HepG2 (cell line): ENCODE measurements around the gene MINDY1. TPM values are rescaled to one million over a fixed set of nuclear protein-coding genes. Genes with fewer than 3 reads are reported as not detected.

Experiments
- FOXC1 ChIP-seq: sonication (generic); formaldehyde crosslinking; IDR thresholded peaks from 2 replicates; pipeline ENCODE4 v1.8.0; 2022; ENCODE audit warnings: mild to moderate bottlenecking, missing genetic modification reagents, borderline replicate concordance
- GPN1 ChIP-seq: sonication (generic); formaldehyde crosslinking; IDR thresholded peaks from 2 replicates; pipeline ENCODE4 v1.5.1; 2020; ENCODE audit warnings: missing genetic modification reagents, borderline replicate concordance
- IKZF4 ChIP-seq: sonication (generic); formaldehyde crosslinking; IDR thresholded peaks from 2 replicates; pipeline ENCODE4 v1.5.1; 2020; ENCODE audit warnings: borderline replicate concordance, mild to moderate bottlenecking, low read depth, missing genetic modification reagents; ENCODE audit errors: not compliant biosample characterization
- KLF6 ChIP-seq: IDR thresholded peaks from 2 replicates; pipeline ENCODE4 v1.8.0; 2016; ENCODE audit warnings: missing biosample characterization, missing genetic modification reagents
- MYC ChIP-seq: sonication (generic); formaldehyde crosslinking; IDR thresholded peaks from 2 replicates; pipeline ENCODE4 v1.9.0; 2021; ENCODE audit warnings: missing genetic modification reagents, borderline replicate concordance
- SOX13 ChIP-seq, 3 experiments: fragments of 450-650 bp in 1 of 3; sonication (generic) in 1 of 3; formaldehyde crosslinking in 1 of 3; IDR thresholded peaks in 2 of 3; conservative IDR thresholded peaks in 1 of 3; 2 replicates each; pipeline versions ENCODE4 v1.5.0 to v1.6.1; 2016 to 2020; ENCODE audit warnings: antibody characterized with exemption in 1 of 3, mild to moderate bottlenecking in 1 of 3, missing compliant biosample characterization in 1 of 3, missing genetic modification reagents in 1 of 3, moderate library complexity in 1 of 3
- SP5 ChIP-seq: IDR thresholded peaks from 2 replicates; pipeline ENCODE4 v1.6.1; 2016; ENCODE audit warnings: low read depth, borderline replicate concordance
- TCF12 ChIP-seq, 2 experiments: fragments of 450-650 bp in 1 of 2; sonication (generic) in 1 of 2; formaldehyde crosslinking in 1 of 2; IDR thresholded peaks; 2 replicates each; pipeline versions ENCODE4 v1.6.1 to v1.8.0; 2017 to 2022; ENCODE audit warnings: antibody characterized with exemption in 1 of 2, mild to moderate bottlenecking in 1 of 2, missing genetic modification reagents in 1 of 2, moderate library complexity in 1 of 2
- ZFP37 ChIP-seq: sonication (generic); formaldehyde crosslinking; IDR thresholded peaks from 2 replicates; pipeline ENCODE4 v1.4.0; 2020; ENCODE audit warnings: missing genetic modification reagents, borderline replicate concordance
- ZNF605 ChIP-seq: sonication (generic); formaldehyde crosslinking; IDR thresholded peaks from 2 replicates; pipeline ENCODE4 v1.8.0; 2022; ENCODE audit warnings: mild to moderate bottlenecking, missing genetic modification reagents
- polyA plus RNA-seq, 8 experiments: library from polyadenylated mRNA; depleted of rRNA in 3 of 8; stranded (reverse) in 7 of 8; unstranded in 1 of 8; fragments of >200 nt; fragmentation: Illumina TruSeq in 4 of 8; extraction: Trizol in 4 of 8; gene quantifications; 2 replicates each; pipeline versions ENCODE4 v1.2.1 to v1.2.3, GENCODE V29; 2011 to 2016; ENCODE audit warnings: low read depth in 4 of 8, missing spikeins in 1 of 8, mixed read lengths in 1 of 8; ENCODE audit not compliant: insufficient read depth in 1 of 8
- total RNA-seq, 5 experiments: library from RNA; depleted of rRNA; stranded (reverse); fragments of >200 nt; fragmentation: Illumina TruSeq; extraction: Trizol; gene quantifications; 2 replicates each; pipeline ENCODE4 v1.2.3, GENCODE V29; 2016; ENCODE audit warnings: low read depth in 1 of 5
- TF ChIP-seq, protein P1 (sequence below): IDR thresholded peaks from 2 replicates; pipeline ENCODE4 v1.4.0; 2020; ENCODE audit warnings: mild to moderate bottlenecking, missing genetic modification reagents
- TF ChIP-seq, protein P2 (sequence below), 2 experiments: sonication (generic) in 1 of 2; formaldehyde crosslinking in 1 of 2; IDR thresholded peaks; 2 replicates each; pipeline versions ENCODE4 v1.4.0 to v1.6.1; 2018 to 2020; ENCODE audit warnings: missing genetic modification reagents in 2 of 2, borderline replicate concordance in 1 of 2, low read depth in 1 of 2, mild to moderate bottlenecking in 1 of 2, missing biosample characterization in 1 of 2
- TF ChIP-seq, protein P3 (sequence below): sonication (generic); formaldehyde crosslinking; IDR thresholded peaks from 2 replicates; pipeline ENCODE4 v1.4.0; 2020; ENCODE audit warnings: mild to moderate bottlenecking, missing genetic modification reagents, borderline replicate concordance

MINDY1 gene
- total and polyA plus RNA-seq, 2 of the 13 experiments (the other 11 are each of a cell fraction or from before 2014, with no cell fraction given): 11.1 to 15.0 TPM

DNA sequence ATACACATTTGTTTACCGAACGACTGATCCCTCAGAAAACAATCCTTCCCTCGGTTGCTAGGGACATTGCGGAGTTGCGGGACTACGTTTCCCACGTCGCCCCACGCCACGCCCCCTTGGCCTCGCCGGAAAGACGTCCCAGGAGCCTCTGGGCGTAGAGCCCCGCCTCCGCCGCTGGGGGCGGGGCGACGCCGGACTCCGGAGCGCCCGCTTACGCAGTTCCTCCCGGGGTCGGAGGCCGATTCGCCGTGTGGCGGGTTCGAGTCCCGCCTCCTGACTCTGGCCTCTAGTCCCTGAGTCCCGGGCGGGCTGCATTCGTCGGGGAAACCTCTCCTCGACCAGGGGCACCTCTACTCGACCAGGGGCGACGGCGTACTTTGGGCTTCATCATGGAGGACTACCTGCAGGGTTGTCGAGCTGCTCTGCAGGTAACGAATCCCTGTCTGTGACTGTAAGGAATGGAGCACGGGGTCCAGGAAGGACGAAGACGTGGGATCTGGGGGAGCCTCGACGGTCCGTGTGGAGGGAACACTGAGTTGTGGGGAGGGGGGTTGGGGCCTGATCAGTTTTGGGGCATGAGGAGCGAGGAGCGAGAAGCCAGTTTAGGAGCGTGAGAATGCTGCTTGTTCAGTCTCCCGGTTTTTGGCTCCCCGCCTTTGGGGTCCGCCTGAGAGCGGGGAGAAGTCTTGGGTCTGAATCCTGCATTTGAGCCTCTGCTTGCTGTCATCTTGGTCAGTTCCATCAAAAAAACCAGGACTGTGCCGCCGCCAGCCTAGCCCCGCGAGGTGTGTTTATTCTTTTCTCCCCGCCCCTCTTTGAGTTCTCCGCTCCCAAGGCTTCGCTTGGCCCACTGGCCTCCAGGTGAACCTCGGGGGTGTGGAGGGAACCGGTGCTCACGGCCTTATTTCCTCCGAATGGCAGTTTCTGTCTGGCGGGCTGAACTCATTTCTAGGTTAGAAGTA lies 1.8 kb upstream of the MINDY1 start, which contains the start of gene PRUNE1 (continued):
- TF ChIP-seq, protein P1, sequence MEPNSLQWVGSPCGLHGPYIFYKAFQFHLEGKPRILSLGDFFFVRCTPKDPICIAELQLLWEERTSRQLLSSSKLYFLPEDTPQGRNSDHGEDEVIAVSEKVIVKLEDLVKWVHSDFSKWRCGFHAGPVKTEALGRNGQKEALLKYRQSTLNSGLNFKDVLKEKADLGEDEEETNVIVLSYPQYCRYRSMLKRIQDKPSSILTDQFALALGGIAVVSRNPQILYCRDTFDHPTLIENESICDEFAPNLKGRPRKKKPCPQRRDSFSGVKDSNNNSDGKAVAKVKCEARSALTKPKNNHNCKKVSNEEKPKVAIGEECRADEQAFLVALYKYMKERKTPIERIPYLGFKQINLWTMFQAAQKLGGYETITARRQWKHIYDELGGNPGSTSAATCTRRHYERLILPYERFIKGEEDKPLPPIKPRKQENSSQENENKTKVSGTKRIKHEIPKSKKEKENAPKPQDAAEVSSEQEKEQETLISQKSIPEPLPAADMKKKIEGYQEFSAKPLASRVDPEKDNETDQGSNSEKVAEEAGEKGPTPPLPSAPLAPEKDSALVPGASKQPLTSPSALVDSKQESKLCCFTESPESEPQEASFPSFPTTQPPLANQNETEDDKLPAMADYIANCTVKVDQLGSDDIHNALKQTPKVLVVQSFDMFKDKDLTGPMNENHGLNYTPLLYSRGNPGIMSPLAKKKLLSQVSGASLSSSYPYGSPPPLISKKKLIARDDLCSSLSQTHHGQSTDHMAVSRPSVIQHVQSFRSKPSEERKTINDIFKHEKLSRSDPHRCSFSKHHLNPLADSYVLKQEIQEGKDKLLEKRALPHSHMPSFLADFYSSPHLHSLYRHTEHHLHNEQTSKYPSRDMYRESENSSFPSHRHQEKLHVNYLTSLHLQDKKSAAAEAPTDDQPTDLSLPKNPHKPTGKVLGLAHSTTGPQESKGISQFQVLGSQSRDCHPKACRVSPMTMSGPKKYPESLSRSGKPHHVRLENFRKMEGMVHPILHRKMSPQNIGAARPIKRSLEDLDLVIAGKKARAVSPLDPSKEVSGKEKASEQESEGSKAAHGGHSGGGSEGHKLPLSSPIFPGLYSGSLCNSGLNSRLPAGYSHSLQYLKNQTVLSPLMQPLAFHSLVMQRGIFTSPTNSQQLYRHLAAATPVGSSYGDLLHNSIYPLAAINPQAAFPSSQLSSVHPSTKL (CRISPR knock-in tag): 0 out of 2 replicates have a peak, but pooled peaks have one; percentile 7
- TF ChIP-seq ZNF605 (CRISPR knock-in tag) (peak; percentile 80), ZFP37 (CRISPR knock-in tag) (0 out of 2 replicates have a peak, but pooled peaks have one; percentile 29), TCF12 (IDR thresholded peaks at IDR 0.05) (no peak), TCF12 (CRISPR knock-in tag; IDR thresholded peaks at IDR 0.05) (no peak), KLF6 (0 out of 2 replicates have a peak, but pooled peaks have one; percentile 41), MYC (CRISPR knock-in tag) (peak; percentile 76; the same call in 1 of the 2 replicates), SP5 (CRISPR knock-in tag) (peak; percentile 14; the same call in 1 of the 2 replicates), IKZF4 (CRISPR knock-in tag) (peak; percentile 33), GPN1 (CRISPR knock-in tag) (no peak), SOX13 (IDR thresholded peaks at IDR 0.05) (no peak), SOX13 (CRISPR knock-in tag; conservative IDR thresholded peaks at IDR 0.05 in 1 of 2, IDR thresholded peaks at IDR 0.05 in 1 of 2) (peak in 1 of 2 experiments; percentile 40; a peak in 1 of 4 replicates), FOXC1 (0 out of 2 replicates have a peak, but pooled peaks have one; percentile 65)
- TF ChIP-seq, protein P2, sequence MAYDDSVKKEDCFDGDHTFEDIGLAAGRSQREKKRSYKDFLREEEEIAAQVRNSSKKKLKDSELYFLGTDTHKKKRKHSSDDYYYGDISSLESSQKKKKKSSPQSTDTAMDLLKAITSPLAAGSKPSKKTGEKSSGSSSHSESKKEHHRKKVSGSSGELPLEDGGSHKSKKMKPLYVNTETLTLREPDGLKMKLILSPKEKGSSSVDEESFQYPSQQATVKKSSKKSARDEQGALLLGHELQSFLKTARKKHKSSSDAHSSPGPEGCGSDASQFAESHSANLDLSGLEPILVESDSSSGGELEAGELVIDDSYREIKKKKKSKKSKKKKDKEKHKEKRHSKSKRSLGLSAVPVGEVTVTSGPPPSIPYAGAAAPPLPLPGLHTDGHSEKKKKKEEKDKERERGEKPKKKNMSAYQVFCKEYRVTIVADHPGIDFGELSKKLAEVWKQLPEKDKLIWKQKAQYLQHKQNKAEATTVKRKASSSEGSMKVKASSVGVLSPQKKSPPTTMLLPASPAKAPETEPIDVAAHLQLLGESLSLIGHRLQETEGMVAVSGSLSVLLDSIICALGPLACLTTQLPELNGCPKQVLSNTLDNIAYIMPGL (CRISPR knock-in tag; IDR thresholded peaks at IDR 0.05; ENCODE audit: borderline replicate concordance in 1 of 2, low read depth in 1 of 2): peak; percentile 32 to 77; a peak in 3 of 4 replicates
- TF ChIP-seq, protein P3, sequence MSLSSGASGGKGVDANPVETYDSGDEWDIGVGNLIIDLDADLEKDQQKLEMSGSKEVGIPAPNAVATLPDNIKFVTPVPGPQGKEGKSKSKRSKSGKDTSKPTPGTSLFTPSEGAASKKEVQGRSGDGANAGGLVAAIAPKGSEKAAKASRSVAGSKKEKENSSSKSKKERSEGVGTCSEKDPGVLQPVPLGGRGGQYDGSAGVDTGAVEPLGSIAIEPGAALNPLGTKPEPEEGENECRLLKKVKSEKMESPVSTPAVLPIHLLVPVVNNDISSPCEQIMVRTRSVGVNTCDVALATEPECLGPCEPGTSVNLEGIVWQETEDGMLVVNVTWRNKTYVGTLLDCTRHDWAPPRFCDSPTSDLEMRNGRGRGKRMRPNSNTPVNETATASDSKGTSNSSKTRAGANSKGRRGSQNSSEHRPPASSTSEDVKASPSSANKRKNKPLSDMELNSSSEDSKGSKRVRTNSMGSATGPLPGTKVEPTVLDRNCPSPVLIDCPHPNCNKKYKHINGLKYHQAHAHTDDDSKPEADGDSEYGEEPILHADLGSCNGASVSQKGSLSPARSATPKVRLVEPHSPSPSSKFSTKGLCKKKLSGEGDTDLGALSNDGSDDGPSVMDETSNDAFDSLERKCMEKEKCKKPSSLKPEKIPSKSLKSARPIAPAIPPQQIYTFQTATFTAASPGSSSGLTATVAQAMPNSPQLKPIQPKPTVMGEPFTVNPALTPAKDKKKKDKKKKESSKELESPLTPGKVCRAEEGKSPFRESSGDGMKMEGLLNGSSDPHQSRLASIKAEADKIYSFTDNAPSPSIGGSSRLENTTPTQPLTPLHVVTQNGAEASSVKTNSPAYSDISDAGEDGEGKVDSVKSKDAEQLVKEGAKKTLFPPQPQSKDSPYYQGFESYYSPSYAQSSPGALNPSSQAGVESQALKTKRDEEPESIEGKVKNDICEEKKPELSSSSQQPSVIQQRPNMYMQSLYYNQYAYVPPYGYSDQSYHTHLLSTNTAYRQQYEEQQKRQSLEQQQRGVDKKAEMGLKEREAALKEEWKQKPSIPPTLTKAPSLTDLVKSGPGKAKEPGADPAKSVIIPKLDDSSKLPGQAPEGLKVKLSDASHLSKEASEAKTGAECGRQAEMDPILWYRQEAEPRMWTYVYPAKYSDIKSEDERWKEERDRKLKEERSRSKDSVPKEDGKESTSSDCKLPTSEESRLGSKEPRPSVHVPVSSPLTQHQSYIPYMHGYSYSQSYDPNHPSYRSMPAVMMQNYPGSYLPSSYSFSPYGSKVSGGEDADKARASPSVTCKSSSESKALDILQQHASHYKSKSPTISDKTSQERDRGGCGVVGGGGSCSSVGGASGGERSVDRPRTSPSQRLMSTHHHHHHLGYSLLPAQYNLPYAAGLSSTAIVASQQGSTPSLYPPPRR (CRISPR knock-in tag): no peak; the same call in 1 of the 2 replicates
